Activated gamma-delta T cell treated with anti-CD3 and anti-CD28 coated beads, Interleukin-2, amount 50 U/mL, for 16 hours (primary cell): ENCODE measurements around the gene ACTA2.

Experiments
- DNase-seq: peaks from one replicate; pipeline ENCODE4 v3.0.0-alpha.2; 2020; ENCODE audit warnings: low read depth

The ACTA2 gene

DNA sequence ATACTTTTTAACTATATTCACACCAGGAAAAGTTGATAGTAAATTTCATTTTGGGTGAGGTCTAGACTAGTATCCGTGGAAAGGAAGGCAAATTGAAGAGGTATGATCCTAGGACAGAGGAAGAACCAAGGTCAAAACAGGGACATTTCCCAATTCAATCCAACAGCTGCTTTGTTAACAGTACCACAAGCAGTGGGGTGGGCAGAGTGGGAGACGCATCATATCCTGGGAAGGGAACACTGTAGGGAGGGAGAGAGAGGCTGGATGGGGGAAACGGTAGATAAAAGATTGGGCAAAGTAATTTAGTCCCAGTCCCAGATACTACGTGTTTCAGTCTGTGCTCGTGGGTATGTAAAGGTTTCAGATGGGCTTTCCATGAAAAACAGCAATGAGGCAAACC is 28.9 kb upstream of the ACTA2 start:
- no peak for DNase-seq

DNA sequence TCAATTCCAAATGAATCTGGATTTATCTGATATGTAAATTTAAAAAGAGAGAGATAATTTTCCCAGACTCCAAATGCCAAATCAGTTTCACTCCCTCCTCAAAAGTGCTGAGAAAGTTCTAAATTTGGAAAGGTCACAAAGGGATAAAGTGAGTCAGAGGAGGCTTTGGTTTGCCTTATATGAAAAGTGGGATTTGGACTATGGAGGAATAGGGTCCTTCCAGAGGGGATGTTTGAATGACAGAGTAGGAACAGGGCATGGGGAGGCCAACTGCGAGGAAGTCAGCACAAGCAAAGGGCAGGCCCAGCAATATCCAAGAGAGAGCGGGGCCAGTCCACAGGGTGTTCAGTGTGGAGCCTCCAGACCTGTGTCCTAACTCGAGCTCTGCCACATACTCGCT is 28.2 kb upstream of the ACTA2 start:
- DNase-seq, result no peak

DNA sequence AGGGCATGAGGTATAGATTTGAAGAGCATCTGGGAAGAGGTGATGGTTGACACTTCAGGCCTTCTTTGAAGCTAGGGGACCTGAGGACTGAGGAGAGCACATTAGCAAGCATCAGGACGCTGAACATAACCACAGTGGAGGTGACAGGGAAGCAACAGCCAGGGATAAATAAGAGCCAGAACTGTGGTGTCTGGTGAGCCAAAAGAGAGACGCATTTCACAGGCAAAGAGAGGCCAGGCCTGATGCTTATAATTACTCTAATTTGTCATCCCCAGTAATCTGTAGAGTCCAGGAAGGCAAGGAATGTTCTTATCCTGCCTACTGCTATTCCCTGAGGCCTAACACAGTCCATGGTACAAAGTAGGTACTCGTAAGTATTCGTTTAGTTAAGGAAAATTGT is 27.7 kb upstream of the ACTA2 start:
- DNase-seq, result no peak

DNA sequence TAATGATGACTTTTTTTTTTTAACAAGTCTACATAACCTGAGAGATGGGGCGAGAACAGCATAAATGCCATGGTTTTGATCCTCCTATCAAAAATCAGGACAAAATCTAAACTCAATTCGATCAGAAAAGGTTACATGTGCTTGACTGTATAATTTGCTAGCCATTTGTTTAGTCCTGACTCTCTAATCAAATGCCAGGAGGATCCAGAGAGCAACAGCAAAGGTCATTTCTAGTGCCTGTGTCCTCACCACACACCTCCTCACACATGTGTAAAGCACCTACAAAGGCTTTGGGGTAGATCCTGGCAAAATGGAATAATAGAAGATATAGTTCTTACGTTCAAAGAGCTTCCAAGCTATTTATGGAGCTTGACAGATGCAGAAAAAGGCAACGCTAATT is 27.0 kb upstream of the ACTA2 start:
- no peak for DNase-seq

DNA sequence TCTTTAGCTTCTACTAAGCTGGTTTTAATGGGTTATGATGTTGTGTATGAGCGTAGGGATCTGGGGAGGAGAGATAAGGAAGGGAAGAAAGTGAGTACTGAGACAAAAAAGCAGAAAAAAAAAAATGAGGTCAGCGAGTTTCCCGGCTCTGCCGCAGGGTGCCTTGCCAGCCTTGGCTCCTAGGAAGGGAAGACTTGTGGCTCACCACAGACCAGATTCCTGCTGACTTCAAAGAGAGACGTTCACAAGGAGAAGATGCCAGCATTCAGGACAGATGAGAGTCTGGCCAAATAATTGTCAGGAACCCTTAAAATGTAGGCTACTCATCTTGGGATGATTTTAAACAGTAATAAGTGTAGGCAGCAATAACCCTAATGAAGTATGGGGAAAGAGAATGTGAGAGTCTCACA is 26.6 kb upstream of the ACTA2 start:
- no peak for DNase-seq

DNA sequence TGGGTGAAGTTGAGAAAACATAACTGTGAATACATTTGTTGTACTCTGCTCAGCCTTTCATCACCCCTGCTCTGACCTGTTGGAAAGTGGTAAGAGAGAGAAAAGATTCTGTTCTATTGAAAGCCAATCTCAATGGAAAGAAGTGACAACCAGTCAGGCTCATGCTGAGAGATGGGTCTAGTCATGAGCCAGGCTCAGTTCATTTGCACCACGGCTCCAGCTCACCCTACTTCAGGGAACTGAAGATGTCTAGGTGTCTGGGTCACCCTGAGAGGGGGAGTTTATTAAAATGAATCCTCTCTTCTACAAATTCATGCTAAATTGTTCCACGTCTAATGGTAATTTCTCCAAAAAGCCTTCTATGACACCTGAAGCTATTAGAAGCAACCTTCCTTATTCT is 25.9 kb upstream of the ACTA2 start:
- DNase-seq, result no peak

DNA sequence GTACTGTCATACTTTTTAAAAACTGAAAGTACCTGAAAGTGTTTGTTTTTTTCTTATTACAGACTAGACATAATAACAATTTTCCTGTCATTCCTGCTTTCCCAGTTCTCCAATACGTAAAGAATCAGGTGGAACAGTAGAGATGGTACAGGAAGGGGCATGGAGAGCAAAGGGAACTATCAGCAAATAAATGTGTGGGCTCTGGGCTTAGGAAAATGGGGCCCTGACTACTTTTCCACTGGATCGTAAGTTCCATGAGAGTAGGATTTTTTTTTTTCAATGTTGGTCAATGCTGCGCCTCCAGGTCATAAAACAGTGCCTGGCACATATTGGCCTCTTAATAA is 22.8 kb upstream of the ACTA2 start:
- no peak for DNase-seq

DNA sequence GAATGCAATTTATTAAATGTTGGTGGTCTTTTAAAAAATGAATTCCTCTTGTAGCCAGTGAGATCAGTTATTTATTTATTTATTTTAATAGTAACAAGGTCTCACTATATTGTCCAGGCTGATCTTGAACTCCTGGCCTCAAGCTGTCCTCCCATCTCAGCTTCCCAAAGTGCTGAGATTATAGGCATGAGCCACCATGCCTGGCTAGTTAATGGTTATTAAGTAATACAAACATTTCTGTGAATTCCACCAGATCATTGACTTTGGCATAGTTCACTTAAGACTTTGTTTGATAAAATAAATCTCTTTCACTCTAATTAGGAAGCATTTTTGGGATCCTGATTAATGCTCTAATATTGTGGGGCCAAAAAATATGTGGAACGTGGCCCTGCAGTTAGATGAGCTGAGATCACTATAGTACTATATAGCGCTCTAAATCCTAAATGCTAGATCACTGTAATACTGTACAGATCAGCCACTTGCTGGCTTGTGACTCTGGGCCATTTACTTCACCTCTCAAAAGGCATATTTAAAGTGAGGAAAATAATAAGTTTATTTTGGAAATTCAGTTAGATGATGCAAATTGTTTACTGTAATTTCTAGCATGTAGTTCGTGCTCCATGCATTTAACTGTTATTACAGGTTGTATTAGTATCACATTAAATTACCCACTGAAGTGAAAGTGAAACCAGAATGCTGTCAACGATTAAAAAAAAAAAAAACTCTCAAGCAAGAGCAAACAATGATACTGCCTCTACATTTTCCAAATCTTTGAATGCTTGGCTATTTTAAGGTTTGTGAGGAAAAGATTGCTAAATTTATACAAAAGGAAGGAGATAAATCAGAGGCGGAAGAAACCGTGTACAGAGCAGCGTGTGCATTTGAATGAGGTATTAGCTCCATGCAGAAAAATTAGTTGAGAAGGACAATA is 22.1 kb upstream of the ACTA2 start:
- no peak for DNase-seq

DNA sequence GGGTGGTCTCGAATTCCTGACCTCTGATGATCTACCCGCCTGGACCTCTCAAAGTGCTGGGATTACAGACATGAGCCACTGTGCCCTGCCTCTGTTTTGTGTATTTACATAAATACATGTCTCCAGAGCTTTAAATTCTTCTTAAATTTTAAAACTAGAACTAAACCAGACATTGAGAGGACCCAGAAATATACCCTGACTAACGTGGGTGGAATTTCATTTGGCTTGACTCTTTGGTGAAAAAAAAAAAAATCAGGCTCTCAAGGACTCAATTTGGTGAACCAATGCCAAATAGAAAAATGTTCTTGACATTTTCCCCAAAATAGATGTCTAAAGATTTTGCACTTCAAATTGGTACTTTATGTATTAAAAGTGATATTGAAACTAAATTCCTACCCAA is 21.4 kb upstream of the ACTA2 start:
- no peak for DNase-seq

DNA sequence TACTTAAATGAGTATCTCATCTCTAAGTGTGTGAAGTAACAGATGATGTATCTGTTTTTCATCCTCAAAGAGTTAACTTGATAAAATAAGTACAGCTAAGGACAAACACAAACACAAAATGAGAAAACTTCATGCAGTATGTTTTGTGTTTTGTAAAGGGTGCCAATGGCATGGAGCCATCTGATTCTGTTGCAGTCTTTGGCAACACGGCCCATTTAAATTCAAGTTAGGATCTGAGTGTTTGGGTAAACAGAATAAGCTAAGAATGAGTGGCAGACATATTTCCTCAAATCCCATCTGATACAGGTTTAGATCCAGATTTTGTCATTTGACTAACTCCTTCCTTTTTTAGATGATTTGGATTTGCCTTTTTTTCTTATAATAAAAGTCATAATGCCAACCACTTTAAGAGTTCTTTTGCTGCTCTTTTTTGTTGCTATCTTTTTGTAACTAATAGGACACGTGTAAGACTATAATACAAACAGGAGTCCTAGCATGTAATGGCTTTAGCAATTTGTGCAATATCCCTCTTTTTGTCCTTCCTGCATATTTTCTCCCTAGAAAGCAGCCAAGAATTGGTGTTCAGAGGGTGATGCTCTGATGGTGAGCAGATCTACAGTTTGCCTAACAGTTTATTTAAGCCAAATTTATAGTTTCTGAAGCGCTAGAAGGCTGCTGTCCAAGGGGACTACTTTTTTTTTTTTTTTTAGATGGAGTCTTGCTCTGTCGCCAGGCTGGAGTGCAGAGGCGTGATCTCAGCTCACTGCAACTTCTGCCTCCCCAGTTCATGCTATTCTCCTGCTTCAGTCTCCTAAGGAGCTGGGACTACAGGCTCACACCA is 18.9 kb upstream of the ACTA2 start:
- no peak for DNase-seq

DNA sequence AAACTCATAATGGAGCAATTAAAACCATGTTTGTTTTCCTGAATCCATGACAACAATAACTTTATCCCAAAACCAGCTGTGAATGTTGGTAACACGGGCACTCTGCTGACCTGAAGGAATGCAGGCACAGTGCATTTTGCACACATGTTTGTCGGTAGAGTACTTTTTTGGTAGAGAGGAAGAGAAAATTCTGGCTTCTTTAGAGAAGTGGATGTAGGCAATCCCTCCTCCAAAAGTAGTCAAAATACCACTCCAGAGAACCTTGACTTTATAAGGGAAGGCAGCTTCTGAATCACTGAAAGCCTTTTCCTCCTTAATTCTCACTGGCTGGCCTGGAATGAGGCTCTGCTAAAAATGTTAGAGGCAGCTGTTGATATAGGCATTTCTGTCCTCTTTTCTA is 15.8 kb upstream of the ACTA2 start:
- DNase-seq, result no peak

DNA sequence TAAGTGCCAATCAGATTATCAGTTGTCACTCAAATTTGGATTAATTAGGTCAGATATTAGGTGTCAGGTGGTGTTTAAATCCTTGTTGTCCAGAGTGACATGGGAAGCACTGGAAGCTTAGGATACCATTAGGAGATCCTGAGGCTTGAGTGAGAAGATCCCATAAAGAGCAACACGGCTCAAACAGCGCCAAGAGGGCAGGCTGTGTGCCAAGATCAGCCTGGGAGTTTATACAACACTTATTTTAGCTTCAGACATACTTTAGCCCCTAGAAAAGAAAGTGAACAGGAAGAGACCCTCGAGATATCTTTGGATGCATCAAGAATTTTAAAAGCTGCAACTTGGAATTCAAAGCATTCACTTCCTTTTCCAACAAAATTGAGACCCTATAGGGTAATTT is 14.2 kb upstream of the ACTA2 start:
- DNase-seq, result no peak

DNA sequence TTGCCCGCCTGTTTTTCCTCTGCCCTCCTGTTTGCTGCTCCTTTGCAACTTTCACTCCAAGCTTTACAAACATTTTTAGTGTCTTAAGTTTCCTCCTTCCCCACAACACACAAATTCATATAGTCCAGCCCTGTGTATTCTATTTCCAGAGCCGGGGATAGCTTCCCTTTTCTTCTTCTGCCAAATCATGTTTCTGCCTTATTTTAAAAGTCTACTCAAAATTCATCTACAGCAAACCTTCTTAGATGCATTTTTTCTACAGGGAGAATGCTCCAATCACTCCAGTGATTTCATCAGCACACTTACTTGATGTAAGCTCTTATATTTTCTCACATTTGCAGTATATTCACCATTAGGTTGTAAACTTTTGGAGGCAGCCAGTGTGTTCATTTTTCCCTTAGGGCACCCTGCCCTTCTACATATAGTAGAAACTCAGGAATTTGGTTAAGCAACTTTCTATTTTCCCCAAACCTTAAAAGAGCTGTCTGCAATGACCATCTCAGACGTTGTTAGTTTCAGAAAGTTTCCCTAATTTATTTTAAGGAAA is 12.4 kb upstream of the ACTA2 start:
- no peak for DNase-seq

DNA sequence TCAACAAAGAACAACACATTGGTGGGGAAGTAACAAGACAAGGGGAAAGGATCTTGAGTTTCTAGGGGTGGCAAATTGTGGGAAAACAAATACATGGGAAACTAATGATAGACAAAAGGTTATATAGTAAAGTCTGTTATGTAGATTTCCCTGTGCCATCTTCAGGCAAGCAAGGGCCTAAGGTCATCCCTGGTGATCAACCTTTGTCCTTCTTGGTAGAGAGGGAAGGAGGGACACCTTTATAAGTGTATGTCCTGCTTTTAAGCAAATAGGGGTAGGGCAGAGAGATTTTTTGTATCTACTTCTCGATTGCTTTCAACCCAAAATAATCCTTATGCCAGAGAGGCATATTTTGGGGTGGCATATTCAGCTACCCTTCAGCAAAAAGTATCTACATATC is 11.8 kb upstream of the ACTA2 start:
- DNase-seq, result no peak

DNA sequence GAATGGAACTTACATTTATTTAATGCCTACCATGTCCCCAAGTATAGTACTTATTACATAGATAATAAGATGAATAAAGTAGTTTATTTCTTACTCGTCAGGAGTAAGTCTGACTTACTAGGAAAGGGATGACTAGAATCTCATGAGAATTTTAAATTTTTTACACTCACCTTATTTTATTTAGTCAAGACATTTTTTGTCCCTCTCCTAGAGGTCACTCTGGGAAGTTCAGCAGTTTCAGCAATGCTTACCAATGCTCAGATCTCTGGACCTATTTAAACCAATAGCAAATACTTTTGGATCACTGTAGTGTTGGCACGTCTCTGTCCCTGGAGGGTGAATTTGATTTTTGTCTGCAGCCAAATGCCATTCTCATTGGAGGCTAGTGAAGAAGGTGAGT is 10.7 kb upstream of the ACTA2 start:
- DNase-seq, result no peak

DNA sequence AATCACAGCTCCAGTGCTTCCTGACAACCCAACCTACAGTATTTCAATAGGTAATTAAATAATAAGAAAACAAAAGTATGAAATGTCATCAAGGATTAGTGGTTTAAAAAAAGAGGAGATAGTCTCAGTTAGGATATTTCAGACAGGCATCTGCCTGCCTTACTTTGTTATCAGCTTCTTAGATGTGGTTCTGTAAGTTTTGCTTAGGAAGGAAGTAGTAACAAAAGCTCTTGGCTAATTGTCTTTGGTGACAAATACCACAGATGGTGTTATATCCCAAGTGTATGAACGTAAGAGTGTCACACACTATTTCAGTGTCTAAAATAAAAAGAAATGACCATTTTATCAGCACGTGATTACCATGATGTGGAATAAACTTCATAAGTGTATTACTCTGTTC is 9.8 kb upstream of the ACTA2 start:
- DNase-seq, result no peak

DNA sequence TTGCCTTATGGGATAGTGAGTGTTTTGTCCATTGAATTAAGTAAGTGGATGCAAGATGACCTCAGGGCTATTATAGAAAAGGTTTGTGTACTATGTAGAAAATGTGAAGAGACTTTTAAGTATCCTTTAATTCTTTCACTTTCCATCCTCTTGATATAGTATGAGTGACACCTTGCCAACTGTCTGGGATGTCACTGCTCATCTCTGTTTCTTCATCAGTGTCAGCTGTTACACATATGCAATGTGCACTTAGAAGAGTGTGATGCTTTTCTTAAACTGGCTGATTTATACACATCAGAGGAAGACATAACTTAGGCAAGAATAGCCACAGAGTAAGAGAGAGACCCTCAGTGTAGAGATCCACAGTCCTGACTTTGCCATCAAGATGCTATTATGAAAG is 8.7 kb upstream of the ACTA2 start:
- DNase-seq, result no peak

DNA sequence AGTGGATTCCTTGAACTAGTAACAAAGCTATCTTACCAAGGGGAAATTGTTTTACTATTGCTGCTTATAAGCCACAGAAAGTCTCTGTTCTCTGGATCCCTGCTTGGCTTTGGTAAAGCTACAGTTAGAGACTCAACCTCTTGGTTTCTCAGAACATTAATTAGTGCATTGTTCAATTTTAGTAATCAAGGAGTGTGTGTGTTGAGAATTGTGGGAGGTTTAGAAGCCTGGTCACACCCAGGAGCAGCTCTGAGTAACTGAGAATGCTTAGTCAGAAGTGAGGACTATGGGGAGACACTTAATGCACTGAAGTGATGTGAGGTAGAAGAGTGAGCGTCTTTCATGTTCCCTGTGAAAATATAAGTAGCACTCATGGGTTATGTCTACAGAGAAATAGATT is 8.2 kb upstream of the ACTA2 start:
- DNase-seq, result no peak

DNA sequence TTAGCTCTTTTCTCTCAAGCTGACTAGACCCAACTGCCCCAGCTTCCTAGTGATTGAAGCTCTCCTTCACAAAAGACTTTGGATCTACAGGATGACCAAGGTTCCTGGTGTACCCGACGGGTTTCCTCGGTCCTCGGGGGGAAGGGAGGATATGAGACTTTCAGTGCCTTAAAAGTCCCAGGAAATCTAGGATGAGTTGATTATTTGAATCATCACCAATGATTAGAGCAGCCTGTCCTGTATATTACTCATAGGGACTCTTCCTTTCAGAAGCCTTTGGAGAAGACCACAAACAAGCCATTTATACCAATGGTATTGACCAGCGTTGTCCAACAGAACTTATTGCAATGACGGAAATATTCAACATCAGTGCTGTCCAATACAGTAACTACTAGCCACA is 6.1 kb upstream of the ACTA2 start:
- DNase-seq, result no peak

DNA sequence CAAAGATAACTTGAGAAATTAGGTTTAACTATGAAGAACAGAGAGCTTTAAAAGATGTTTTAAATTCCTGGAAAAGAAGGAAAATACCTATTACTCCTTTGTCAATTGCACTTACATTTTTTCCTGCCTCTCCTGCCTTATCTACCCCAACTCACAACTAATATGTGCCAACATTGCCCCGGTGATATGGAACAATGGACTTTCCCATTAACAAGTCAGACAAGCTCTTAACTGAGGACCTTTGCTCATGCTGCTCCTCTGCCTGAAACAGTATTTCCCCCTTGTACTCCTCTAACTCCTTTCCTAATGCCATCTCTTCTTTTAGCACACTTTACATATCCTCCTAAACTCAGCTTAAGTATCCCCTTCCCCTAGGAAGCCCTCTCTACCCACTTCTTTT is 4.8 kb upstream of the ACTA2 start:
- no peak for DNase-seq

DNA sequence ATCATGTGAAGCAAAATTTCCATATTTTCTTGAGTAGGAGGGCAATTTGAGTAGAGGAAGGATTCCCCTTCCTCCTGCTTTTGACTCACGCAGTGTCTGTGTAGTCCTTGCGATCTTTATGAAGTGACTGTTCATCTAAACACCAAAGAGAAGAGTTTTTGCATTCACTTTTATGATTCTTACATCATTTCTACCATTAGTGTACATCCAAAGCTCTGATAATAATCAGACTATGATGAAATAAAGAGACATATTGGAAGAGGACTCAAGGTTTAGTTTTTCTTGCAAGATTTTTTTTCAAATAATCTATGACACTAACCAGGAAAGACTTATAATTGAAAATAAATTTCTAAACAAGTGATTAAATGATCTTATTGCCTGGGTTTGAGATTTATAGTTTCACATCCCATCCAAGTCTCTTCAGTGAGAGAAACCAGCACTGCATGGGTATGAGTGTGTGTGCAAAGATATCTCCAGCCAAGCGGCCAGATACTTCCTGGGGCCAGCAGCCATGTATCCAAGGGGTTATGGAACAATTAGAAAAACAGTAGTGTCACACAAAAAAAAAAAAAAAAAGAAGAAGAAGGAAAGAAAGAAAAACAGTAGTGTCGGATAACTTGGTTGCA is 2.0 kb upstream of the ACTA2 start:
- no peak for DNase-seq

DNA sequence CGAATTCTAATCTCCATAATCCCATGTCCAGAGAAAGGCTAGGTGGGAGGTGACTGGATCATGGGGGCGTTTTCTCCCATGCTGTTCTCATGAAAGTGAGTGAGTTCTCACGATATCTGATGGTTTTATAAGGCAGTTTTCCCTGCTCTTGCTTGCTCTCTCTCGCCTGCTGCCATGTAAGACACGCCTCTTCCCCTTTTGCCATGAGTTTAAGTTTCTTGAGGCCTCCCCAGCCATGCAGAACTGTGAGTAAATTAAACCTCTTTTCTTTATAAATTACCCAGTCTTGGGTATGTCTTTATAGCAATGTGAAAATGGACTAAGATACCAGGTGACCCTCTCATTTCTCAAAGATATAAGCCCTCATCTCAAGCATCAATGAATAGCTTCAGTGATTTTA is 1.1 kb upstream of the ACTA2 start:
- no peak for DNase-seq
